OCI-LY1 (cell line): Measurements from ENCODE around the gene POLR3A.

Experiments used
- H2AFZ ChIP-seq: fragments of 200-600 bp; sonication (generic), shearing (Covaris generic); 2 replicates; pipeline ENCODE4 v1.6.0; 2014; ENCODE audit warnings: antibody characterized with exemption, mild to moderate bottlenecking, low read length
- H3F3A ChIP-seq: fragments of 200-600 bp; sonication (generic), shearing (Covaris generic); 2 replicates; pipeline ENCODE4 v1.6.0; 2014; ENCODE audit warnings: mild to moderate bottlenecking, antibody characterized with exemption, low read length, moderate library complexity; ENCODE audit not compliant: insufficient read depth
- H3K27ac ChIP-seq: fragments of 200-600 bp; sonication (generic); 2 replicates; pipeline ENCODE4 v1.5.1; 2014; ENCODE audit warnings: low read length, mixed run types, mild to moderate bottlenecking, low read depth; ENCODE audit not compliant: poor library complexity, severe bottlenecking
- H3K27me3 ChIP-seq: fragments of 200-600 bp; sonication (generic); 2 replicates; pipeline ENCODE4 v1.6.0; 2014; ENCODE audit warnings: antibody characterized with exemption, mild to moderate bottlenecking, low read length, moderate library complexity; ENCODE audit not compliant: insufficient read depth
- H3K36me3 ChIP-seq: fragments of 200-600 bp; sonication (generic); 2 replicates; pipeline ENCODE4 v1.6.1; 2014; ENCODE audit warnings: mild to moderate bottlenecking, antibody characterized with exemption, low read length, moderate library complexity, mixed read lengths; ENCODE audit not compliant: insufficient read depth
- H3K4me1 ChIP-seq: fragments of 200-600 bp; sonication (generic); 2 replicates; pipeline ENCODE4 v1.5.1; 2014; ENCODE audit warnings: mild to moderate bottlenecking, low read length, moderate library complexity; ENCODE audit not compliant: insufficient read depth, severe bottlenecking
- H3K4me2 ChIP-seq: fragments of 200-600 bp; sonication (generic), shearing (Covaris generic); 2 replicates; pipeline ENCODE4 v1.6.1; 2014; ENCODE audit warnings: low read length
- H3K4me3 ChIP-seq: fragments of 200-600 bp; sonication (generic); 2 replicates; pipeline ENCODE4 v1.5.1; 2014; ENCODE audit warnings: low read length, low read depth, mild to moderate bottlenecking, mixed read lengths; ENCODE audit not compliant: poor library complexity, severe bottlenecking
- H3K79me2 ChIP-seq: fragments of 200-600 bp; shearing (Covaris generic); 2 replicates; pipeline ENCODE4 v1.6.1; 2016; ENCODE audit warnings: mixed run types, low read length, mixed read lengths; ENCODE audit not compliant: insufficient read depth
- H3K9ac ChIP-seq: fragments of 200-600 bp; sonication (generic), shearing (Covaris generic); 2 replicates; pipeline ENCODE4 v1.6.1; 2014; ENCODE audit warnings: mild to moderate bottlenecking, low read length, mixed read lengths
- H3K9me2 ChIP-seq: fragments of 200-600 bp; sonication (generic), shearing (Covaris generic); 2 replicates; pipeline ENCODE4 v1.6.1; 2014; ENCODE audit warnings: low read depth, mild to moderate bottlenecking, low read length, mixed read lengths
- H3K9me3 ChIP-seq: fragments of 200-600 bp; shearing (Covaris generic); 2 replicates; pipeline ENCODE4 v1.6.1; 2014; ENCODE audit warnings: low read length, mixed read lengths
- H4K20me1 ChIP-seq: fragments of 200-600 bp; sonication (generic), shearing (Covaris generic); 2 replicates; pipeline ENCODE4 v1.6.0; 2016; ENCODE audit warnings: mild to moderate bottlenecking, low read length; ENCODE audit not compliant: insufficient read depth
- CTCF ChIP-seq: fragments of 200-600 bp; sonication (generic), shearing (Covaris generic); IDR thresholded peaks from 2 replicates; pipeline ENCODE4 v1.5.1; 2017; ENCODE audit warnings: mild to moderate bottlenecking, antibody characterized with exemption, low read length, moderate library complexity, mixed read lengths
- EZH2 ChIP-seq: fragments of 200-600 bp; sonication (generic), shearing (Covaris generic); IDR thresholded peaks from 2 replicates; pipeline ENCODE4 v1.8.0; 2017; ENCODE audit warnings: borderline replicate concordance, mixed run types, mild to moderate bottlenecking, antibody characterized with exemption, low read length, moderate library complexity, mixed read lengths

The POLR3A gene

DNA sequence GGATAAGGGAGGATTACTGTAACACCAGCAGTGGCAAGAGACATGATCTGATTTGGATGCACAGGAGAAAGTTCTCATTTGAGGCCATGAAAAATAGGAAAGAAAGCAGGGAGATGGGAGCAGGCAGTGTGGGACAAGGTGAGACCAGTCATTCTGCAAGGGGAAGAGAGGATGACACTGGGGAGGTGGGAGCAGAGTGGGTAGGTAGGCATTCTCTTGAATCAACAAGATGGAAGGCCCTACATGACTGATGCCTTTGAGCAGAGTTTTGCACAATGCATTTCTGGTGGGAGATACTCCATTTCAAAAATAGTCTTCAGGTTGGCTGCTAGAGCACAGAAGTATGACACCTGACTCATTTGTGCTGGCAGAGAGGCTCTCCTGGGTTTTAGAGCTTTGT, 14.9 kb upstream of the POLR3A start:
- no peaks in the 10 kb centered on the region for H3K4me1 ChIP-seq

GRCh38 chr10:78042752-78043104, 13.4 kb upstream of the POLR3A start:
- Histone ChIP-seq H3K9me3 (no peaks in the 10 kb centered on the region), H3K27ac (no peak overlapping the region), H3K36me3 (peaks cover 57% of the 10 kb centered on the region), H3K9me2 (no peaks in the 10 kb centered on the region), H2AFZ (no peak overlapping the region), H3K27me3 (no peaks in the 10 kb centered on the region), H3K9ac (no peak overlapping the region), H3F3A (peaks cover 4% of the 10 kb centered on the region; the same call in 1 of the 2 replicates), H3K4me2 (no peak overlapping the region), H4K20me1 (peaks cover 2% of the 10 kb centered on the region; the same call in 1 of the 2 replicates), H3K4me3 (no peak overlapping the region), H3K79me2 (no peaks in the 10 kb centered on the region), H3K4me1 (peaks cover 4% of the 10 kb centered on the region)
- no peak for TF ChIP-seq CTCF
- TF ChIP-seq EZH2 = no peak

More for the DNA sequence above, 14.9 kb upstream of the POLR3A start:
- Histone ChIP-seq H3K79me2 (no peaks in the 10 kb centered on the region), H4K20me1 (peaks cover 2% of the 10 kb centered on the region; the same call in 1 of the 2 replicates), H3F3A (peaks cover 4% of the 10 kb centered on the region; the same call in 1 of the 2 replicates), H3K9me3 (no peaks in the 10 kb centered on the region), H3K36me3 (peaks cover 43% of the 10 kb centered on the region), H3K9me2 (no peaks in the 10 kb centered on the region), H3K9ac (no peak overlapping the region), H3K4me2 (no peak overlapping the region), H3K27me3 (no peaks in the 10 kb centered on the region), H2AFZ (no peak overlapping the region), H3K4me3 (no peak overlapping the region), H3K27ac (no peak overlapping the region)
- TF ChIP-seq CTCF (no peak), EZH2 (no peak)

DNA sequence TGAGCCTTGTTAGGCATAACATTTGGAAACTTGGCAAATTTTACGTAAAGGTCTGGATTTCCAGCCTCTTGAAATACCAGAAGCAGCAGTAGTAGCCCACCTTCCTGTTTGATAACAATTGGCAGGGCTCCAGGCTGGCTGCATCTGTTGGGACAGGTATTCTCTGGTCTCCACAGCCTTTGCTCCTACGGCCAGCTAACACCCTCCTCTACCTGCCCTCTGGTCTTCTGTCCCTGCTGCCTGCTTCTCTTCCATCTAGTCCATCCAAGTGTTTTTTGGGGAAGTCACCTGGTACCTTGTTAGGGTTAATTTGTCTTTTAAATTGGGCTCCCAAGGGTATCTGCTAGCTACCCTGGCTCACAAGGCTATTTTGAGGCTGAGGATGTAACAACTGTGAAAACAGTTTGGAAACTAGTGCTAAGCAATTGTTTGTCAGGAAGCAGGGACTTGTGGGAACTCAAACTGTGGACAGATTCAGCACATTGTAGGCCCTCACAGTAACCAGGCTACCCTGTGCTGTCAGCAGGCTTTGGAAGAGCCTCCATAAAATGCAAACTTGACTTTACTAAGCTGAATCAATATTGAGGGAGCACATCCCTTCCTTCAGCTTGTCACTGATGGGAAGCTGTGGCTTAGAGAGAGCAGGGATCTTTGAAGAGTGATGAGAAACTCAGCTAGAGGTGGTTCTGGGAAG, 12.9 kb upstream of the POLR3A start:
- H3K4me2 ChIP-seq = no peak overlapping the region
- H3K9ac ChIP-seq = no peak overlapping the region
- H3K9me3 ChIP-seq = no peaks in the 10 kb centered on the region
- TF ChIP-seq CTCF (no peak), EZH2 (no peak)
- peaks cover 4% of the 10 kb centered on the region for H3K4me1 ChIP-seq
- H3K79me2 ChIP-seq = no peaks in the 10 kb centered on the region
- H3F3A ChIP-seq = peaks cover 4% of the 10 kb centered on the region; the same call in 1 of the 2 replicates
- no peak overlapping the region for H3K4me3 ChIP-seq
- peaks cover 2% of the 10 kb centered on the region; the same call in 1 of the 2 replicates for H4K20me1 ChIP-seq
- no peaks in the 10 kb centered on the region for H3K9me2 ChIP-seq
- no peak overlapping the region for H2AFZ ChIP-seq
- peaks cover 63% of the 10 kb centered on the region for H3K36me3 ChIP-seq
- H3K27ac ChIP-seq = no peak overlapping the region
- no peaks in the 10 kb centered on the region for H3K27me3 ChIP-seq
